Jurkat, Clone E6-1 (cell line): ENCODE results near the gene CCDC175. TPM values are rescaled to one million over a fixed set of nuclear protein-coding genes. Genes with fewer than 3 reads are reported as not detected.
A peak's percentile ranks its signal among the peaks of the same experiment; 100 is the strongest.

ENCODE experiments used
- DNase-seq: peaks from one replicate; pipeline ENCODE4 v3.0.0-alpha.2; 2011; ENCODE audit warnings: low read depth, low spot score
- H3K4me3 ChIP-seq: 2 replicates; pipeline ENCODE4 v1.5.1; 2011; ENCODE audit warnings: mild to moderate bottlenecking, low read length, control low read depth, moderate library complexity
- polyA plus RNA-seq: library from polyadenylated mRNA; unstranded; fragments of >200 nt; gene quantifications from one replicate; pipeline ENCODE4 v1.2.1, GENCODE V29; 2012; ENCODE audit warnings: missing spikeins; ENCODE audit not compliant: insufficient read length, insufficient read depth

CCDC175 gene
- polyA plus RNA-seq: not detected

GRCh38 chr14:59576332-59577294, at the start of gene CCDC175:
CCDC175 (minus strand) TSS chr14:59576812; CDS start chr14:59576775, 37 bp downstream.
- DNase-seq: peak; percentile 56
- peak within 1 kb of the TSS; percentile 42 for H3K4me3 ChIP-seq

- DNase-seq: no peak
Observed at GRCh38 chr14:59622631-59623030, 46.0 kb upstream of the CCDC175 start.

GRCh38 chr14:59619061-59619460, 42.4 kb upstream of the CCDC175 start:
- DNase-seq: no peak
- no peak overlapping the region for H3K4me3 ChIP-seq

More at GRCh38 chr14:59622631-59623030, 46.0 kb upstream of the CCDC175 start:
- H3K4me3 ChIP-seq: no peak overlapping the region

GRCh38 chr14:59601056-59601455, 24.4 kb upstream of the CCDC175 start:
- no peak overlapping the region for H3K4me3 ChIP-seq

GRCh38 chr14:59600211-59600945, 23.8 kb upstream of the CCDC175 start:
- DNase-seq: no peak
- no peak overlapping the region for H3K4me3 ChIP-seq

More at GRCh38 chr14:59601056-59601455, 24.4 kb upstream of the CCDC175 start:
- DNase-seq: no peak

GRCh38 chr14:59595071-59595470, 18.5 kb upstream of the CCDC175 start:
- H3K4me3 ChIP-seq: no peak overlapping the region

GRCh38 chr14:59591641-59592370, 15.2 kb upstream of the CCDC175 start:
- DNase-seq: no peak
- H3K4me3 ChIP-seq: no peak overlapping the region

More at GRCh38 chr14:59595071-59595470, 18.5 kb upstream of the CCDC175 start:
- DNase-seq: no peak

GRCh38 chr14:59588101-59588500, 11.5 kb upstream of the CCDC175 start:
- no peak for DNase-seq
- no peak overlapping the region for H3K4me3 ChIP-seq

- no peak for DNase-seq
- H3K4me3 ChIP-seq: no peak overlapping the region
Observed at GRCh38 chr14:59585891-59586554, 9.4 kb upstream of the CCDC175 start.

- DNase-seq: no peak
- H3K4me3 ChIP-seq: no peak overlapping the region
Observed at GRCh38 chr14:59583755-59584154, 7.1 kb upstream of the CCDC175 start.

GRCh38 chr14:59582845-59583509, 6.4 kb upstream of the CCDC175 start:
- no peak overlapping the region for H3K4me3 ChIP-seq
- DNase-seq: no peak

- DNase-seq: no peak
- H3K4me3 ChIP-seq: no peak overlapping the region
Observed at GRCh38 chr14:59582161-59582560, 5.5 kb upstream of the CCDC175 start.

- no peak for DNase-seq
- no peak overlapping the region for H3K4me3 ChIP-seq
Observed at GRCh38 chr14:59580911-59581310, 4.3 kb upstream of the CCDC175 start.

GRCh38 chr14:59570122-59570521, 6.5 kb downstream of the CCDC175 start:
- H3K4me3 ChIP-seq: no peak overlapping the region
- DNase-seq: no peak

GRCh38 chr14:59566725-59567124, 9.9 kb downstream of the CCDC175 start:
- no peak overlapping the region for H3K4me3 ChIP-seq
- no peak for DNase-seq

- DNase-seq: no peak
- H3K4me3 ChIP-seq: no peak overlapping the region
Observed at GRCh38 chr14:59566296-59566695, 10.3 kb downstream of the CCDC175 start.

- H3K4me3 ChIP-seq: no peak overlapping the region
- no peak for DNase-seq
Observed at GRCh38 chr14:59565087-59565486, 11.5 kb downstream of the CCDC175 start.

GRCh38 chr14:59564366-59564765, 12.2 kb downstream of the CCDC175 start:
- DNase-seq: no peak
- H3K4me3 ChIP-seq: no peak overlapping the region
